ENCODE results near the gene FLOT1. TPM values are rescaled to one million over a fixed set of nuclear protein-coding genes. Genes with fewer than 3 reads are reported as not detected.

The FLOT1 gene
- total RNA-seq, 2 donors from 2014 or later, result 121 to 141 TPM

- peaks cover 17% of the 10 kb centered on the region for H3K4me1 Mint-ChIP-seq
- no peak overlapping the region for H3K4me3 ChIP-seq (ENCODE audit: low read length)
- H3K9me3 ChIP-seq (ENCODE audit: control insufficient read depth, low read length), result no peaks in the 10 kb centered on the region
- H3K4me1 ChIP-seq (ENCODE audit: control insufficient read depth, insufficient read depth, low read length), result peaks cover 2% of the 10 kb centered on the region
- no peak overlapping the region for H3K27ac Mint-ChIP-seq
- 94 to 97% methylated on average over 7 of the region's 7 CpGs for WGBS, 2 experiments (ENCODE audit: insufficient coverage in 1 of 2, insufficient read length in 1 of 2)
- no peak overlapping the region for H3K27ac ChIP-seq (ENCODE audit: low read depth, low read length)
- H3K27me3 Mint-ChIP-seq (ENCODE audit: insufficient read depth), result no peaks in the 10 kb centered on the region
- no peak overlapping the region for H3K4me3 Mint-ChIP-seq
- TF ChIP-seq CTCF (conservative IDR thresholded peaks at IDR 0.05), result no peak
- H3K36me3 ChIP-seq (ENCODE audit: control insufficient read depth, insufficient read depth, low read length), result peaks cover 62% of the 10 kb centered on the region
- no peak for DNase-seq
- no peaks in the 10 kb centered on the region for H3K9me3 Mint-ChIP-seq
- peaks cover 55% of the 10 kb centered on the region for H3K36me3 Mint-ChIP-seq (ENCODE audit: low read depth)
- no peaks in the 10 kb centered on the region for H3K27me3 ChIP-seq (ENCODE audit: control insufficient read depth, insufficient read depth, low read length, poor library complexity, severe bottlenecking)
- H3K9ac ChIP-seq (ENCODE audit: extremely low read depth, low read length, poor library complexity, severe bottlenecking), result no peak overlapping the region
Observed at GRCh38 chr6:30712441-30712945, 30.0 kb downstream of the FLOT1 start.

GRCh38 chr6:30711758-30712380 lies 30.6 kb downstream of the FLOT1 start:
- Histone ChIP-seq H3K4me1 (ENCODE audit: control insufficient read depth, insufficient read depth, low read length) (peaks cover 4% of the 10 kb centered on the region), H3K4me3 (ENCODE audit: low read length) (no peak overlapping the region), H3K27me3 (ENCODE audit: control insufficient read depth, insufficient read depth, low read length, poor library complexity, severe bottlenecking) (no peaks in the 10 kb centered on the region), H3K27ac (ENCODE audit: low read depth, low read length) (no peak overlapping the region), H3K9ac (ENCODE audit: extremely low read depth, low read length, poor library complexity, severe bottlenecking) (no peak overlapping the region), H3K9me3 (ENCODE audit: control insufficient read depth, low read length) (no peaks in the 10 kb centered on the region), H3K36me3 (ENCODE audit: control insufficient read depth, insufficient read depth, low read length) (peaks cover 62% of the 10 kb centered on the region)
- Mint-ChIP-seq H3K4me3 (no peak overlapping the region), H3K9me3 (no peaks in the 10 kb centered on the region), H3K4me1 (peaks cover 20% of the 10 kb centered on the region), H3K27me3 (ENCODE audit: insufficient read depth) (no peaks in the 10 kb centered on the region), H3K36me3 (ENCODE audit: low read depth) (peaks cover 58% of the 10 kb centered on the region), H3K27ac (no peak overlapping the region)
- WGBS, 2 experiments (ENCODE audit: insufficient coverage in 1 of 2, insufficient read length in 1 of 2), result 90% methylated on average over 1 of the region's 1 CpG; no CpG with 5 or more reads in 1 of the 2 experiments
- TF ChIP-seq CTCF (conservative IDR thresholded peaks at IDR 0.05), result no peak
- no peak for DNase-seq

GRCh38 chr6:30709101-30709868 lies 33.2 kb downstream of the FLOT1 start:
- Histone ChIP-seq H3K36me3 (ENCODE audit: control insufficient read depth, insufficient read depth, low read length) (peaks cover 65% of the 10 kb centered on the region), H3K4me3 (ENCODE audit: low read length) (no peak overlapping the region), H3K4me1 (ENCODE audit: control insufficient read depth, insufficient read depth, low read length) (peaks cover 4% of the 10 kb centered on the region), H3K27me3 (ENCODE audit: control insufficient read depth, insufficient read depth, low read length, poor library complexity, severe bottlenecking) (no peaks in the 10 kb centered on the region), H3K27ac (ENCODE audit: low read depth, low read length) (no peak overlapping the region), H3K9ac (ENCODE audit: extremely low read depth, low read length, poor library complexity, severe bottlenecking) (no peak overlapping the region), H3K9me3 (ENCODE audit: control insufficient read depth, low read length) (no peaks in the 10 kb centered on the region)
- DNase-seq, result no peak
- Mint-ChIP-seq H3K4me1 (peaks cover 14% of the 10 kb centered on the region), H3K4me3 (no peak overlapping the region), H3K27me3 (ENCODE audit: insufficient read depth) (no peaks in the 10 kb centered on the region), H3K36me3 (ENCODE audit: low read depth) (peaks cover 73% of the 10 kb centered on the region), H3K9me3 (no peaks in the 10 kb centered on the region), H3K27ac (no peak overlapping the region)
- WGBS, 2 experiments (ENCODE audit: insufficient coverage in 1 of 2, insufficient read length in 1 of 2), result 100% methylated on average over 2 of the region's 2 CpGs; no CpG with 5 or more reads in 1 of the 2 experiments
- TF ChIP-seq CTCF (conservative IDR thresholded peaks at IDR 0.05), result no peak
